Nephron progenitor cell (in vitro differentiated cells): Measurements from ENCODE around the gene QRSL1.

Experiments
- DNase-seq: peaks from one replicate; pipeline ENCODE4 v3.0.0; 2021
- H3K27ac Mint-ChIP-seq: 2 replicates; pipeline ENCODE4 v1.8.0; 2021; ENCODE audit warnings: mild to moderate bottlenecking, moderate library complexity, mixed read lengths
- H3K27me3 Mint-ChIP-seq: 2 replicates; pipeline ENCODE4 v1.8.0; 2021; ENCODE audit warnings: mild to moderate bottlenecking, low read depth, mixed read lengths; ENCODE audit not compliant: poor library complexity
- H3K36me3 Mint-ChIP-seq: 2 replicates; pipeline ENCODE4 v1.8.0; 2021; ENCODE audit warnings: low read depth, mixed read lengths
- H3K4me1 Mint-ChIP-seq: 2 replicates; pipeline ENCODE4 v1.8.0; 2021; ENCODE audit warnings: mixed read lengths
- H3K4me3 Mint-ChIP-seq: 2 replicates; pipeline ENCODE4 v1.8.0; 2021; ENCODE audit warnings: mild to moderate bottlenecking, moderate library complexity, mixed read lengths
- H3K9me3 Mint-ChIP-seq: 2 replicates; pipeline ENCODE4 v1.8.0; 2021; ENCODE audit warnings: mild to moderate bottlenecking, moderate library complexity, mixed read lengths
- TF ChIP-seq, protein P1 (sequence below): fragments of 200-600 bp; sonication (generic); IDR thresholded peaks from 2 replicates; pipeline ENCODE4 v1.5.0; 2021; ENCODE audit warnings: antibody characterized with exemption

QRSL1 gene

DNA sequence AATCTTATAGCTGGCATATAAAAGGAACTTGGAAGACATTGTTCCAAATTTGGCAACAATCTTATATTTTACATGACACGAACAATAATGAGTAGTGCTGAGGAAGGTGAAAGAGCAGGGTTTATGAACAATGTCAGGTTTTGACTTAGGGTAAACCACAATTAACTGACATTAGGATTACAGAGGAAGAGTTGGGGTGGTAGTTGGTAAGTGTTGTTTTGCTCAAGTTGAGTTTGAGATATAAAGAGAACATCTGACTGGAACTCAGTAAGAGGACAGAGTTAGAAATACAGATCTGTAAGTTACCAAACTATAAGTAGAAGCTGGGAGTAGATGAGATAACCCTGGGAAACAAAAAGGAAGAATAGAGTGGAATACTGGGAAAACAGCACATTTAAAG is 15.2 kb upstream of the QRSL1 start:
- Mint-ChIP-seq H3K27me3 (no peaks in the 10 kb centered on the region), H3K4me3 (no peak overlapping the region), H3K9me3 (no peaks in the 10 kb centered on the region), H3K4me1 (no peaks in the 10 kb centered on the region), H3K27ac (no peak overlapping the region), H3K36me3 (peaks cover 7% of the 10 kb centered on the region)
- TF ChIP-seq, protein P1, sequence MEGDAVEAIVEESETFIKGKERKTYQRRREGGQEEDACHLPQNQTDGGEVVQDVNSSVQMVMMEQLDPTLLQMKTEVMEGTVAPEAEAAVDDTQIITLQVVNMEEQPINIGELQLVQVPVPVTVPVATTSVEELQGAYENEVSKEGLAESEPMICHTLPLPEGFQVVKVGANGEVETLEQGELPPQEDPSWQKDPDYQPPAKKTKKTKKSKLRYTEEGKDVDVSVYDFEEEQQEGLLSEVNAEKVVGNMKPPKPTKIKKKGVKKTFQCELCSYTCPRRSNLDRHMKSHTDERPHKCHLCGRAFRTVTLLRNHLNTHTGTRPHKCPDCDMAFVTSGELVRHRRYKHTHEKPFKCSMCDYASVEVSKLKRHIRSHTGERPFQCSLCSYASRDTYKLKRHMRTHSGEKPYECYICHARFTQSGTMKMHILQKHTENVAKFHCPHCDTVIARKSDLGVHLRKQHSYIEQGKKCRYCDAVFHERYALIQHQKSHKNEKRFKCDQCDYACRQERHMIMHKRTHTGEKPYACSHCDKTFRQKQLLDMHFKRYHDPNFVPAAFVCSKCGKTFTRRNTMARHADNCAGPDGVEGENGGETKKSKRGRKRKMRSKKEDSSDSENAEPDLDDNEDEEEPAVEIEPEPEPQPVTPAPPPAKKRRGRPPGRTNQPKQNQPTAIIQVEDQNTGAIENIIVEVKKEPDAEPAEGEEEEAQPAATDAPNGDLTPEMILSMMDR = no peak
- no peak for DNase-seq

DNA sequence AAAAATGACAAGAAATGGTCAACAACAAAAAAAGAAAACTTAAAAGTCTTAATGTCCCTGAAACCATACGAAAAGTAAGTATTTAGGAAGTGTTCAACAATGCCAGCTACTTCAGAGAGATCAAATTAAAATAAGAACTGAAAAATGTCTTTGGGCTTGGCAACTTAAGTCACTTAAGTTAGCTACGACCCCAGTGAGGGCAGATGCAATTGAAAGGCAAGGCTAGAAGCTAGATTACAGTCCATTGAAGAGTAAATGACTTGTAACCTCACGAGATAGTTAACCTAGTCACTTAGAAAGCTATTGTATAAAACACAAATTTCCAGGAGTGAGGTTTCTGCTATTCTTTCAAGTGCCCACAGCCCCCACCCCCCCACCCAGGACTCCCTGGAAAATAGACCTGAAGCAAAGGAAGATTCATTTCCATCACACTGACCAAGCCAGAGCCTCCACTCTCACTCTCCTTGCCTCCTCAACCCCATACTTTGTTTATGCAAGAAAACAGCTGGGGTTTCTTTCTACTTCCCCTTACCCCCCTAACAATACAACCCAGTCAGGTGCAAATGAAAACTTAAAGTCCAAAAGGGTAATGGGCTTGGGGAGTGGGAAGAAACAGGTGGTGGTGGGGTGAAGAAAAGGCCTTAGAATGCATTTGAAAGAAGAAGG is 14.7 kb upstream of the QRSL1 start:
- Mint-ChIP-seq H3K4me3 (no peak overlapping the region), H3K27me3 (no peaks in the 10 kb centered on the region), H3K9me3 (no peaks in the 10 kb centered on the region), H3K4me1 (no peaks in the 10 kb centered on the region), H3K36me3 (peaks cover 7% of the 10 kb centered on the region), H3K27ac (no peak overlapping the region)
- DNase-seq = no peak
- TF ChIP-seq, protein P1 = no peak

DNA sequence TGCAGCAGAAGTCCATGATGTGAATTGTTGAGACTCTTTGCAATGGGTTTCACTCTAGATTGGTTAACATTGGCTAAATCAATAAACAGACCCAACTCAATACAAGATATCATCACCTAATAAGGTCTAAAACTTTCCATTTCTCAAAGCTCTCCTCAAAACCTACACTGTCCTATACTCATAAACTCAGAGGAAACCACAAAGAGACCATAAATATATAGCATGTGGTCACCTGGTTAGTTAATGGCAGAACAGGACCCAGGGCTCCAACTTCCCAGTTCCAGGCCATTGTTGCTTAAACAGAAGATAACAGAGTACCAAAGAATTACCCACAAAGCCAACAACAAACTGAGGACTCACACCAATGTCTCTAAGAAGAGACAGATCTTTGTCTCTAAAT is 12.1 kb upstream of the QRSL1 start:
- DNase-seq = no peak
- Mint-ChIP-seq H3K27ac (no peak overlapping the region), H3K27me3 (no peaks in the 10 kb centered on the region), H3K4me1 (no peaks in the 10 kb centered on the region), H3K36me3 (peaks cover 24% of the 10 kb centered on the region), H3K4me3 (no peak overlapping the region), H3K9me3 (peaks cover 5% of the 10 kb centered on the region)
- TF ChIP-seq, protein P1 = no peak

DNA sequence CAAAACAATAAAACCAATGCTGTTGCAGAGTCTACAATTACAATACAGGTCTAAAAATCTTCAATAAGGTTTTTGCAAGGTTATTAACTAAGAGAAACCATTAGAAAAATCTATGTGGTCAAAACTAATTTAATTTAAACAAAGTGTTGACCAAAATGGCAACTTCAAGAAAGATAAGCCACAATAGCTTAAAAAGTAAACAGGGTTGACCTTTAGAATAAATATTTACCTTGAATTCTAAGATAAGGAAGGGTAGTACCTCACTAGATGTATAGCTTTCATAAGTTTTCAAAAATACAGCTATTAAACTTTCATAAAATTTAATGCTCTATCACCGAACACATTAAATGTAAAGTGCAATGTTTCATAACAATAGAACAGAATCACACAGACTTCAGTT is 11.5 kb upstream of the QRSL1 start:
- no peak overlapping the region for H3K27ac Mint-ChIP-seq
- no peak overlapping the region for H3K4me3 Mint-ChIP-seq

DNA sequence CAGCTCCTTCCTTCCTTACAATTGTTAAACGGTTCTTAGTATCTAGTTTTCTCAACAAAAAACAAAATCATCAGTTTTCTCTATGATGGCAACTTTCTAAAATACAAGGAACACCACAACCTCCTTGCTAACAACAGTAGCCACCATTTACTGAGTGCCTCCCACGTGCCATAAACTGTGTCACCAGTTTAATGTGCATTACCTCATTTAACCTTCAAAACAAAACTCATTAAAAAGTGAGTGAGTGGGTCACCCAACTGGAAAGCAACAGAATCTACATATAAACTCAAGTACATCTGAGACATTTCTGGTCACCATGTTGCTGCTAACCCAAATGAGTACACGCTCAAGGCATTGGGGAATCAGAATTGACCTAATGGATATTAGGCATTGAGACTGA is 11.1 kb upstream of the QRSL1 start:
- Mint-ChIP-seq H3K27me3 (no peaks in the 10 kb centered on the region), H3K36me3 (peaks cover 34% of the 10 kb centered on the region), H3K27ac (no peak overlapping the region), H3K4me1 (no peaks in the 10 kb centered on the region), H3K9me3 (peaks cover 15% of the 10 kb centered on the region), H3K4me3 (no peak overlapping the region)
- no peak for DNase-seq
- TF ChIP-seq, protein P1 = no peak

More for the DNA sequence above, 11.5 kb upstream of the QRSL1 start:
- no peaks in the 10 kb centered on the region for H3K27me3 Mint-ChIP-seq
- H3K9me3 Mint-ChIP-seq = peaks cover 10% of the 10 kb centered on the region
- TF ChIP-seq, protein P1 = no peak
- H3K4me1 Mint-ChIP-seq = no peaks in the 10 kb centered on the region
- H3K36me3 Mint-ChIP-seq = peaks cover 30% of the 10 kb centered on the region
- DNase-seq = no peak

DNA sequence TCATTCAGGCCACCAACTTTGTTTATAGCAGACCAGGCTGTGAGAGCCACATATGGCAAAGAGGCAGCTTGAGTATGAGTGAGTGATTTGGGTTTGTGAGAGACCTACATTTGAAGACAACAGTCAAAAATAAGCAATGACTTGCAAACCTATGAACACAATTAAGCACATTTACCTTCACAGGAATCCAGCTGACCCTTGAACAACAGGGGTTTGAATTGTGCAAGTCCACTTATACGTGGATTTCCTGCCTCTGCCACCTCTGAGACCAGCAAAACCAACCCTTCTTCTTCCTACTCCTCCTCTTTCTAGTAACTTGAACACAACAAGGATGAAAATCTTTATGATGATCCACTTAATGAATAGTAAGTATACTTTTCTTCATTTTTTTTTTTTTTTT is 10.2 kb upstream of the QRSL1 start:
- Mint-ChIP-seq H3K9me3 (peaks cover 21% of the 10 kb centered on the region), H3K4me3 (no peak overlapping the region), H3K27ac (no peak overlapping the region), H3K36me3 (peaks cover 41% of the 10 kb centered on the region), H3K4me1 (no peaks in the 10 kb centered on the region), H3K27me3 (no peaks in the 10 kb centered on the region)
- no peak for DNase-seq
- TF ChIP-seq, protein P1 = no peak
